ENCODE results near the gene SLC25A13.

- TF ChIP-seq CTCF (conservative IDR thresholded peaks at IDR 0.05; ENCODE audit: low read depth, low read length) (no peak), EZH2phosphoT487 (IDR thresholded peaks at IDR 0.05; ENCODE audit: borderline replicate concordance, low read length) (no peak)
Measured at GRCh38 chr7:96282835-96283234, 39.1 kb downstream of the SLC25A13 start.
